H1 (cell line): ENCODE results near the gene PSORS1C2.

Experiments used
- BACH1 ChIP-seq: IDR thresholded peaks from 2 replicates; pipeline ENCODE4 v1.6.1; 2012; ENCODE audit warnings: low read length, improper control_type of control experiment
- CBX8 ChIP-seq: fragments of 300-800, 300-1000 bp; sonication (generic); IDR thresholded peaks from 2 replicates; pipeline ENCODE4 v1.7.1; 2016; ENCODE audit warnings: low read depth, low read length, borderline replicate concordance
- EZH2 ChIP-seq: fragments of 200-600 bp; sonication (generic); IDR thresholded peaks from 2 replicates; pipeline ENCODE4 v1.7.1; 2012; ENCODE audit warnings: low read depth, mild to moderate bottlenecking, moderate library complexity, low read length, inconsistent platforms; ENCODE audit not compliant: severe bottlenecking
- HDAC2 ChIP-seq, 2 experiments: fragments of 300-600 bp in 1 of 2; sonication (generic) in 1 of 2; IDR thresholded peaks; 2 replicates each; pipeline ENCODE4 v1.6.1; 2011 to 2012; ENCODE audit warnings: low read depth in 2 of 2, low read length in 2 of 2, mild to moderate bottlenecking in 2 of 2, moderate library complexity in 2 of 2, borderline replicate concordance in 1 of 2, inconsistent platforms in 1 of 2
- JUND ChIP-seq: IDR thresholded peaks from 2 replicates; pipeline ENCODE4 v1.6.1; 2011; ENCODE audit warnings: mild to moderate bottlenecking, improper control_type of control experiment, low read length
- POLR2AphosphoS5 ChIP-seq: IDR thresholded peaks from 2 replicates; pipeline ENCODE4 v1.6.1; 2011; ENCODE audit warnings: low read depth, low read length
- RAD21 ChIP-seq, 2 experiments: IDR thresholded peaks in 1 of 2; conservative IDR thresholded peaks in 1 of 2; 2 replicates each; pipeline ENCODE4 v1.6.1; 2011; ENCODE audit warnings: low read depth in 2 of 2, low read length in 2 of 2, improper control_type of control experiment in 1 of 2, inconsistent platforms in 1 of 2, mild to moderate bottlenecking in 1 of 2, moderate library complexity in 1 of 2
- SP1 ChIP-seq: IDR thresholded peaks from 2 replicates; pipeline ENCODE4 v1.6.1; 2011; ENCODE audit warnings: low read depth, low read length
- TAF7 ChIP-seq: optimal IDR thresholded peaks from 2 replicates; pipeline ENCODE3; 2011; ENCODE audit warnings: low read depth, mild to moderate bottlenecking, inconsistent platforms, low read length, moderate library complexity, borderline replicate concordance
- TEAD4 ChIP-seq: IDR thresholded peaks from 2 replicates; pipeline ENCODE4 v1.6.1; 2012; ENCODE audit warnings: low read depth, low read length, inconsistent platforms, mixed read lengths
- TF ChIP-seq, protein P1 (sequence below), 3 experiments: IDR thresholded peaks; 1 replicate in 2 of 3; 2 replicates in 1 of 3; pipeline versions ENCODE4 v1.5.1 to v1.6.1; 2011; ENCODE audit warnings: low read length in 3 of 3, mild to moderate bottlenecking in 3 of 3, inconsistent platforms in 2 of 3, low read depth in 1 of 3, moderate library complexity in 1 of 3; ENCODE audit not compliant: insufficient read depth in 1 of 3; ENCODE audit errors: control extremely low read depth in 1 of 3
- TF ChIP-seq, protein P2 (sequence below): IDR thresholded peaks from 2 replicates; pipeline ENCODE4 v1.6.1; 2012; ENCODE audit warnings: inconsistent platforms
- TF ChIP-seq, protein P3 (sequence below): IDR thresholded peaks from 2 replicates; pipeline ENCODE4 v1.6.1; 2011; ENCODE audit warnings: low read length, improper control_type of control experiment

- TF ChIP-seq POLR2AphosphoS5 (no peak), EZH2 (no peak), HDAC2 (IDR thresholded peaks at IDR 0.05; ENCODE audit: borderline replicate concordance in 1 of 2, low read depth in 2 of 2, low read length in 2 of 2) (no peak), SP1 (no peak), TAF7 (no peak), RAD21 (IDR thresholded peaks at IDR 0.05 in 1 of 2, conservative IDR thresholded peaks at IDR 0.05 in 1 of 2; ENCODE audit: low read depth in 2 of 2, low read length in 2 of 2) (no peak), JUND (no peak), CBX8 (no peak), TEAD4 (no peak), BACH1 (no peak)
- TF ChIP-seq, protein P1, sequence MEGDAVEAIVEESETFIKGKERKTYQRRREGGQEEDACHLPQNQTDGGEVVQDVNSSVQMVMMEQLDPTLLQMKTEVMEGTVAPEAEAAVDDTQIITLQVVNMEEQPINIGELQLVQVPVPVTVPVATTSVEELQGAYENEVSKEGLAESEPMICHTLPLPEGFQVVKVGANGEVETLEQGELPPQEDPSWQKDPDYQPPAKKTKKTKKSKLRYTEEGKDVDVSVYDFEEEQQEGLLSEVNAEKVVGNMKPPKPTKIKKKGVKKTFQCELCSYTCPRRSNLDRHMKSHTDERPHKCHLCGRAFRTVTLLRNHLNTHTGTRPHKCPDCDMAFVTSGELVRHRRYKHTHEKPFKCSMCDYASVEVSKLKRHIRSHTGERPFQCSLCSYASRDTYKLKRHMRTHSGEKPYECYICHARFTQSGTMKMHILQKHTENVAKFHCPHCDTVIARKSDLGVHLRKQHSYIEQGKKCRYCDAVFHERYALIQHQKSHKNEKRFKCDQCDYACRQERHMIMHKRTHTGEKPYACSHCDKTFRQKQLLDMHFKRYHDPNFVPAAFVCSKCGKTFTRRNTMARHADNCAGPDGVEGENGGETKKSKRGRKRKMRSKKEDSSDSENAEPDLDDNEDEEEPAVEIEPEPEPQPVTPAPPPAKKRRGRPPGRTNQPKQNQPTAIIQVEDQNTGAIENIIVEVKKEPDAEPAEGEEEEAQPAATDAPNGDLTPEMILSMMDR (IDR thresholded peaks at IDR 0.05; ENCODE audit: control extremely low read depth in 1 of 3, insufficient read depth in 1 of 3, low read depth in 1 of 3, low read length in 3 of 3): no peak
- TF ChIP-seq, protein P2, sequence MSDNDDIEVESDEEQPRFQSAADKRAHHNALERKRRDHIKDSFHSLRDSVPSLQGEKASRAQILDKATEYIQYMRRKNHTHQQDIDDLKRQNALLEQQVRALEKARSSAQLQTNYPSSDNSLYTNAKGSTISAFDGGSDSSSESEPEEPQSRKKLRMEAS: no peak
- TF ChIP-seq, protein P3, sequence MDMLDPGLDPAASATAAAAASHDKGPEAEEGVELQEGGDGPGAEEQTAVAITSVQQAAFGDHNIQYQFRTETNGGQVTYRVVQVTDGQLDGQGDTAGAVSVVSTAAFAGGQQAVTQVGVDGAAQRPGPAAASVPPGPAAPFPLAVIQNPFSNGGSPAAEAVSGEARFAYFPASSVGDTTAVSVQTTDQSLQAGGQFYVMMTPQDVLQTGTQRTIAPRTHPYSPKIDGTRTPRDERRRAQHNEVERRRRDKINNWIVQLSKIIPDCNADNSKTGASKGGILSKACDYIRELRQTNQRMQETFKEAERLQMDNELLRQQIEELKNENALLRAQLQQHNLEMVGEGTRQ: no peak
Measured at GRCh38 chr6:31169123-31169857, 30.4 kb upstream of the PSORS1C2 start.
